Skeletal muscle cell (primary cell): ENCODE measurements around the gene KLK7.

Experiments
- DNase-seq: peaks from one replicate; pipeline ENCODE4 v3.0.0-alpha.2; 2010; ENCODE audit warnings: low read depth
- H3K4me3 ChIP-seq: 2 replicates; pipeline ENCODE4 v1.5.1; 2011; ENCODE audit warnings: low read depth, mild to moderate bottlenecking, control low read depth, low read length, moderate library complexity

Gene KLK7

GRCh38 chr19:50947123-50947522 is 36.6 kb downstream of the KLK7 start:
- H3K4me3 ChIP-seq = no peak overlapping the region
- no peak for DNase-seq

GRCh38 chr19:50944795-50945194 is 38.9 kb downstream of the KLK7 start:
- DNase-seq = no peak
- H3K4me3 ChIP-seq = no peak overlapping the region

- DNase-seq = no peak
- no peak overlapping the region for H3K4me3 ChIP-seq
Measured at GRCh38 chr19:50943074-50943828, 40.5 kb downstream of the KLK7 start.

- DNase-seq = no peak
- H3K4me3 ChIP-seq = no peak overlapping the region
Measured at GRCh38 chr19:50939596-50939995, 44.1 kb downstream of the KLK7 start.

- no peak for DNase-seq
- no peak overlapping the region for H3K4me3 ChIP-seq
Measured at GRCh38 chr19:50933640-50934039, 50.1 kb downstream of the KLK7 start.

- H3K4me3 ChIP-seq = no peak overlapping the region
Measured at GRCh38 chr19:50932690-50933083, 51.0 kb downstream of the KLK7 start.

GRCh38 chr19:50932018-50932689 is 51.6 kb downstream of the KLK7 start:
- no peak for DNase-seq
- no peak overlapping the region for H3K4me3 ChIP-seq

More at GRCh38 chr19:50932690-50933083, 51.0 kb downstream of the KLK7 start:
- DNase-seq = no peak

- DNase-seq = no peak
- H3K4me3 ChIP-seq = no peak overlapping the region
Measured at GRCh38 chr19:50931023-50931422, 52.7 kb downstream of the KLK7 start.

GRCh38 chr19:50928831-50929230 is 54.9 kb downstream of the KLK7 start:
- no peak for DNase-seq
- no peak overlapping the region for H3K4me3 ChIP-seq
